Spleen (tissue), 11 donors: ENCODE measurements around the gene RGL1. TPM values are rescaled to one million over a fixed set of nuclear protein-coding genes. Genes with fewer than 3 reads are reported as not detected.

Source experiments
- DNase-seq: peaks from one replicate; pipeline ENCODE4 v3.0.0-alpha.2; 2020
- H3K27ac ChIP-seq, 8 donors: fragments of 200-600 bp; sonication (generic) in 7 of 8; 1 replicate in 4 of 8; 2 replicates in 4 of 8; pipeline versions ENCODE4 v1.5.0 to v1.8.0; 2016 to 2021; ENCODE audit warnings: inconsistent platforms in 4 of 8, mild to moderate bottlenecking in 4 of 8, moderate library complexity in 1 of 8
- H3K27me3 ChIP-seq, 7 donors: fragments of 200-600 bp; sonication (generic) in 6 of 7; replicated peaks in 1 of 7; 1 replicate in 4 of 7; 2 replicates in 3 of 7; pipeline versions ENCODE4 v1.5.0 to v1.8.0; 2016 to 2021; ENCODE audit warnings: inconsistent platforms in 3 of 7, mild to moderate bottlenecking in 1 of 7
- H3K36me3 ChIP-seq, 6 donors: fragments of 200-600 bp; sonication (generic) in 5 of 6; 1 replicate in 4 of 6; 2 replicates in 2 of 6; pipeline versions ENCODE4 v1.5.0 to v1.8.0; 2016 to 2021; ENCODE audit warnings: inconsistent platforms in 2 of 6
- H3K4me1 ChIP-seq, 6 donors: fragments of 200-600 bp; sonication (generic) in 5 of 6; 1 replicate in 3 of 6; 2 replicates in 3 of 6; pipeline versions ENCODE4 v1.5.0 to v1.8.0; 2016 to 2021; ENCODE audit warnings: inconsistent platforms in 3 of 6
- H3K4me3 ChIP-seq, 8 donors: fragments of 200-600 bp; sonication (generic) in 7 of 8; 1 replicate in 4 of 8; 2 replicates in 4 of 8; pipeline versions ENCODE4 v1.5.0 to v1.8.0; 2016 to 2021; ENCODE audit warnings: inconsistent platforms in 4 of 8, mild to moderate bottlenecking in 4 of 8, moderate library complexity in 2 of 8
- H3K9me3 ChIP-seq, 8 donors: fragments of 200-600 bp; sonication (generic) in 7 of 8; 1 replicate in 4 of 8; 2 replicates in 4 of 8; pipeline versions ENCODE4 v1.5.0 to v1.8.0; 2016 to 2021; ENCODE audit warnings: inconsistent platforms in 4 of 8
- CTCF ChIP-seq, 11 experiments: fragments of 200-600 bp in 7 of 11; fragments of 450-650 bp in 4 of 11; sonication (generic) in 4 of 11; IDR thresholded peaks in 8 of 11; conservative IDR thresholded peaks in 3 of 11; 1 replicate in 7 of 11; 2 replicates in 4 of 11; pipeline versions ENCODE4 v1.4.0 to v1.8.0; 2016 to 2021; ENCODE audit warnings: antibody characterized with exemption in 11 of 11, inconsistent platforms in 4 of 11, mild to moderate bottlenecking in 1 of 11
- POLR2A ChIP-seq, 3 donors: fragments of 450-650 bp; IDR thresholded peaks; one replicate each; pipeline ENCODE4 v1.5.1; 2017; ENCODE audit warnings: antibody characterized with exemption in 3 of 3, mild to moderate bottlenecking in 1 of 3
- POLR2AphosphoS5 ChIP-seq, 3 donors: sonication (generic); formaldehyde crosslinking; IDR thresholded peaks; one replicate each; pipeline ENCODE4 v1.5.1; 2017; ENCODE audit warnings: antibody characterized with exemption in 3 of 3
- WGBS, 5 donors: extraction: QIAGEN DNeasy Blood & Tissue Kit in 3 of 5; methylation state at CpG; one replicate each; pipeline versions ENCODE4 v1.1.5 to v1.1.7; 2013 to 2018; 5-methylcytosine and 5-hydroxymethylcytosine counted together
- intact Hi-C: fragments of 100-400 bp; cut with DNase I; formaldehyde crosslinking; loops from one replicate; pipeline ENCODE4 v1.15.0; 2023; ENCODE audit warnings: low total_unique reads
- polyA plus RNA-seq, 3 donors: library from polyadenylated mRNA; stranded (reverse); fragments of 200-250 nt; gene quantifications; one replicate each; pipeline ENCODE4 v1.2.1, GENCODE V29; 2013
- total RNA-seq, 7 donors: library from RNA; depleted of rRNA in 3 of 7; stranded (reverse); fragments of >200 nt in 3 of 7; fragmentation: NEBNext Ultra II Directional in 4 of 7; extraction: Animal tissue kit (Norgen Biotek cat#: 25700) in 4 of 7; gene quantifications; one replicate each; pipeline versions ENCODE4 v1.1.0 to v1.2.1, GENCODE V29; 2016 to 2021
- donor health status: healthy with polysubstance abuse.
- donor health status: DM: no; HTN: no; CAD: no; lungs with moderate emphysema.
- donor health status: DM: no; HTN: no; CAD: no.
- donor health status: Bipolar disorder and iron deficiency.
- donor health status: healthy.
- donor health status: DM: no; HTN: no; CAD: no.
- donor health status: DM: yes; HTN: yes; CAD: no.

RGL1 gene
- total and polyA plus RNA-seq, 10 donors: 14.3 to 126 (median 71.4) TPM

DNA sequence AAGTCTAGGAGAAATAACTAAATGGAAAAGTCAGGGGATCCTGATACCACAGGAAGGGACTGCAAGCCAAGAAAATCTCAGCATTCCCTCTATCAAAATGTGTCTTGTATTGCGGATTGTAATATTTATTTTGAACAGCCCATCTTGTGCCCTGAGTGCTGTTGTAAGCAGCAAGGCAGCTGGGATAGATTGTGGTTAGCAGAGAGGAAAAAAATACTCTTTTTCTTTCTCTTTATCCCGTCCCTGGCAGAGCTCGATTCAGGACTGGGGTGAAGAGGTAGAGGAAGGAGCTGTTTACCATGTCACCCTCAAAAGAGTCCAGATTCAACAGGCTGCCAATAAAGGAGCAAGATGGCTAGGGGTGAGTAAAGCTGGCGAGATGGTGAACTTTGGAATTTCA is 1.2 kb downstream of the RGL1 start:
- Histone ChIP-seq H3K27ac (peak overlapping the region in 7 of 8 donors; percentile 83 to 89 (median 85)), H3K36me3 (peaks cover 0 to 4% (median 0%) of the 10 kb centered on the region in 6 donors), H3K9me3 (peaks cover 0 to 21% (median 16%) of the 10 kb centered on the region in 8 donors), H3K4me1 (peaks cover 0 to 64% (median 22%) of the 10 kb centered on the region in 6 donors), H3K4me3 (peak overlapping the region; percentile 11 to 74 (median 52)), H3K27me3 (peaks cover 0 to 25% (median 4%) of the 10 kb centered on the region in 7 donors)
- 22 to 33% (median 28%) methylated on average over 4 of the region's 4 CpGs for WGBS, 5 donors
- intact Hi-C loops: no loop called here
- no peak for DNase-seq
- TF ChIP-seq CTCF (IDR thresholded peaks at IDR 0.05 in 8 of 11, conservative IDR thresholded peaks at IDR 0.05 in 3 of 11): no peak
- TF ChIP-seq POLR2AphosphoS5 (IDR thresholded peaks at IDR 0.05): no peak

GRCh38 chr1:183806675-183807074 is 1.8 kb downstream of the RGL1 start:
- peaks cover 0 to 16% (median 11%) of the 10 kb centered on the region in 8 donors for H3K9me3 ChIP-seq
- peak overlapping the region in 7 of 8 donors; percentile 83 to 89 (median 85) for H3K27ac ChIP-seq
- no peak for DNase-seq
- peaks cover 0 to 25% (median 4%) of the 10 kb centered on the region in 7 donors for H3K27me3 ChIP-seq
- intact Hi-C loops: no loop called here
- 53 to 76% (median 65%) methylated on average over 1 of the region's 1 CpG for WGBS, 5 donors
- TF ChIP-seq POLR2A (IDR thresholded peaks at IDR 0.05): no peak
- TF ChIP-seq CTCF (IDR thresholded peaks at IDR 0.05 in 8 of 11, conservative IDR thresholded peaks at IDR 0.05 in 3 of 11): no peak
- TF ChIP-seq POLR2AphosphoS5 (IDR thresholded peaks at IDR 0.05): no peak
- peaks cover 0 to 2% (median 0%) of the 10 kb centered on the region in 6 donors for H3K36me3 ChIP-seq
- peak overlapping the region; percentile 11 to 74 (median 52) for H3K4me3 ChIP-seq
- peaks cover 0 to 70% (median 22%) of the 10 kb centered on the region in 6 donors for H3K4me1 ChIP-seq

DNA sequence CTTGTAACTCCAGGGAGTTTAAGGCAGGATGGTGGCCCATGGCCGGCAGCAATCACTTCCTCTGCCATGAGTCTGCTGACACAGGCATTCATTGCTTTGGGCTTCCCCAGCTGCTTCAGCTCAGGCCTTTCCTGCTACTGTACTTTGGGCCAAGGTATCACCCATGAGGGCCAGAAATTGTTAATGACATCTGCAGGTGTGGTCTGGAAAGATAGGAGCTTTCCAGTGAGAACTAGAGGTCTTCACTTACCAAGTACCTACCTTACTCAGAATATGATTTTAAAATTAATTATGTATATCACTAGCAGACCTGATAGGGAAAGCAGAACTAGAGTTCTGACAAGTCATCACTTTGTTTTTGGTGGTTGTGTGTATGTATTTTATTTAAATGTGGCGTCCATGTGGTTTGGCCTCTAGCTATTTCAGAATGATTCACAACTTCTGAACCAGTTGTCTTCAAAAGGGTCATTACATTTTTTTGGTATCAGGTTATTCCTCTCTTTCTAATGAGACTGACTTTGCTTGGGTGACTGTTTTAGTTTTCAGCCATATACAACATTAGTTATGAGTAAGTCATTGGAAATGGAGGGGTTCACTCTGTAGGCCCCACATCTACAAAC is 2.7 kb downstream of the RGL1 start:
- TF ChIP-seq POLR2AphosphoS5 (IDR thresholded peaks at IDR 0.05) (peak in 2 of 3 donors; percentile 60 to 73), CTCF (IDR thresholded peaks at IDR 0.05 in 8 of 11, conservative IDR thresholded peaks at IDR 0.05 in 3 of 11) (no peak)
- DNase-seq: no peak
- H3K27ac ChIP-seq: peak overlapping the region in 7 of 8 donors; percentile 83 to 89 (median 85)

GRCh38 chr1:183808296-183809027 is 3.5 kb downstream of the RGL1 start:
- DNase-seq: no peak
- Histone ChIP-seq H3K4me1 (peaks cover 0 to 88% (median 29%) of the 10 kb centered on the region in 6 donors), H3K27me3 (peaks cover 0 to 25% (median 4%) of the 10 kb centered on the region in 7 donors), H3K36me3 (no peaks in the 10 kb centered on the region), H3K27ac (peak overlapping the region in 6 of 8 donors; percentile 25 to 89 (median 85)), H3K9me3 (no peaks in the 10 kb centered on the region), H3K4me3 (peak overlapping the region in 5 of 8 donors; percentile 1 to 74 (median 50))
- TF ChIP-seq CTCF (IDR thresholded peaks at IDR 0.05 in 8 of 11, conservative IDR thresholded peaks at IDR 0.05 in 3 of 11) (no peak), POLR2AphosphoS5 (IDR thresholded peaks at IDR 0.05) (no peak), POLR2A (IDR thresholded peaks at IDR 0.05) (no peak)
- intact Hi-C loops: no loop called here
- WGBS, 5 donors: 41 to 73% (median 71%) methylated on average over 2 of the region's 2 CpGs

More for the DNA sequence above, 2.7 kb downstream of the RGL1 start:
- Histone ChIP-seq H3K4me3 (peak overlapping the region in 6 of 8 donors; percentile 47 to 74 (median 54)), H3K36me3 (no peaks in the 10 kb centered on the region), H3K9me3 (peaks cover 0 to 7% (median 1%) of the 10 kb centered on the region in 8 donors), H3K27me3 (peaks cover 0 to 25% (median 4%) of the 10 kb centered on the region in 7 donors), H3K4me1 (peaks cover 0 to 80% (median 26%) of the 10 kb centered on the region in 6 donors)
- WGBS, 5 donors: 38 to 51% (median 41%) methylated on average over 2 of the region's 2 CpGs
- intact Hi-C loops: no loop called here
